ENCODE data around the gene PEX26. TPM values are rescaled to one million over a fixed set of nuclear protein-coding genes. Genes with fewer than 3 reads are reported as not detected.

PEX26 gene
- total and polyA plus RNA-seq, 2 of the 13 experiments (the other 11 are each of a cell fraction or from before 2014, with no cell fraction given): 10.6 to 25.1 TPM

- TF ChIP-seq MYPOP (CRISPR knock-in tag; IDR thresholded peaks at IDR 0.05) (peak; percentile 64), FOXK1 (CRISPR knock-in tag; IDR thresholded peaks at IDR 0.05; ENCODE audit: borderline replicate concordance, low read depth) (peak; percentile 85; the same call in 1 of the 2 replicates), LRRFIP1 (CRISPR knock-in tag; conservative IDR thresholded peaks at IDR 0.05) (no peak), DBP (CRISPR knock-in tag; IDR thresholded peaks at IDR 0.05; ENCODE audit: not compliant biosample characterization) (no peak), NCOA2 (CRISPR knock-in tag; IDR thresholded peaks at IDR 0.05) (peak; percentile 86), HNRNPK (IDR thresholded peaks at IDR 0.05; ENCODE audit: low read depth, low read length, poor library complexity, severe bottlenecking) (no peak), ZNF292 (CRISPR knock-in tag; IDR thresholded peaks at IDR 0.05; ENCODE audit: borderline replicate concordance, low read depth) (peak; percentile 97), DDIT3 (CRISPR knock-in tag; IDR thresholded peaks at IDR 0.05) (no peak), FOXK2 (IDR thresholded peaks at IDR 0.05) (peak; percentile 68), ZNF644 (CRISPR knock-in tag; IDR thresholded peaks at IDR 0.05; ENCODE audit: low read depth) (peak; percentile 83), PAXIP1 (CRISPR knock-in tag; conservative IDR thresholded peaks at IDR 0.05) (peak; percentile 84), RBFOX2 (IDR thresholded peaks at IDR 0.05; ENCODE audit: low read depth, low read length) (0 out of 2 replicates have a peak, but pooled peaks have one; percentile 20), HIC2 (CRISPR knock-in tag; IDR thresholded peaks at IDR 0.05; ENCODE audit: low read depth) (peak; percentile 67; the same call in 1 of the 2 replicates), ZMYM3 (CRISPR knock-in tag; IDR thresholded peaks at IDR 0.05) (0 out of 2 replicates have a peak, but pooled peaks have one; percentile 33), TEF (CRISPR knock-in tag; IDR thresholded peaks at IDR 0.05) (no peak), FOSL2 (CRISPR knock-in tag; IDR thresholded peaks at IDR 0.05) (peak; percentile 67), ZNF350 (CRISPR knock-in tag; IDR thresholded peaks at IDR 0.05; ENCODE audit: borderline replicate concordance, low read depth) (peak; percentile 56)
Observed at GRCh38 chr22:18044548-18045271, 33.1 kb upstream of the PEX26 start (continued).
